ENCODE measurements around the gene WDR20.
"Not testable (repeated sequence)": the region's sequence is repeated elsewhere in the genome, so short reads cannot be mapped to it uniquely, and the experiment has no call there.

The WDR20 gene

DNA sequence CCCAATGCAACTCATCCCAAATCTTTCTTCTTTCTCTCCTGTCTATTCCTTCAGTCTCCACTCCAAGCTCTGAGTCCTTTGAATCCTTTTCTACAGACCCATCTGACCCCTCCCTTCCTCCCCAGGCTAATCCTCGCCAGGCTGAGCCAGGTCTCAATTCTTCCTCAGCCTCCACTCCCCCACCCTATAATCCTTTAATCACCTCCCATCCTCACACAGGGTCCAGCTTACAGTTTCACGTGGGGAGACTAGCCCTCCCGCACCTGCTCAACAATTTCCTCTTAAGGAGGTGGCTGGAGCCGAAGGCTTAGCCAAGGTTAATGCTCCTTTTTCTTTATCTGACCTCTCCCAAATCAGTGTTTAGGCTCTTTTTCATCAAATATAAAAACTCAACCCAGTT is 101.5 kb downstream of the WDR20 start:
- DNase-seq: no peak

DNA sequence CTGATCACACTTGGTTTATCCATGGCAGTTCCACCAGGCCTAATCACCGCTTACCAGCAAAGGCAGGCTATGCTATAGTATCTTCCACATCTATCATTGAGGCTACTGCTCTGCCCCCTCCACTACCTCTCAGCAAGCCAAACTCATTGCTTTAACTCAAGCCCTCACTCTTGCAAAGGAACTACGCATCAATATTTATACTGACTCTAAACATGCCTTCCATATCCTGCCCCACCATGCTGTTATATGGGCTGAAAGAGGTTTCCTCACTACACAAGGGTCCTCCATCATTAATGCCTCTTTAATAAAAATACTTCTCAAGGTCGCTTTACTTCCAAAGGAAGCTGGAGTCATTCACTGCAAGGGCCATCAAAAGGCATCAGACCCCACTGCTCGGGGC is 104.1 kb downstream of the WDR20 start:
- not testable (repeated sequence) for DNase-seq

DNA sequence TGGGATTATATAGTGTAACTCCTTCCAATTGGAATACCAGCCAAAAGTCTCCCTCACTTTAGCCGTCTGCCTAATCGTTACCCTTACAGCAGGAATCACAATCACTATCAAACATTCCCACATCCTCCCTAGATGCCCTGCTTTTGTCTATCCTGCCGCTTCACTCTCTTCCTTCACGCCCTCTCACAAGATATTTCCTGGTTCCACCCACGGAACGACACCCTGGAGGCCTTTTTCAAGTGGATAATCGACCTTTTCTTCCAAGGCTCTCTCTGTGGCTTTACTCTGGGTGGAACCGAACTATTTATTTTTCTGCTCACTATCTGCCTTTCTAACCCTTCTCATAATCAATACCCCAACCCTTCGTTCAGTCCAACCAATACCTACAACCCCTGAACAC is 106.4 kb downstream of the WDR20 start:
- DNase-seq: no peak

DNA sequence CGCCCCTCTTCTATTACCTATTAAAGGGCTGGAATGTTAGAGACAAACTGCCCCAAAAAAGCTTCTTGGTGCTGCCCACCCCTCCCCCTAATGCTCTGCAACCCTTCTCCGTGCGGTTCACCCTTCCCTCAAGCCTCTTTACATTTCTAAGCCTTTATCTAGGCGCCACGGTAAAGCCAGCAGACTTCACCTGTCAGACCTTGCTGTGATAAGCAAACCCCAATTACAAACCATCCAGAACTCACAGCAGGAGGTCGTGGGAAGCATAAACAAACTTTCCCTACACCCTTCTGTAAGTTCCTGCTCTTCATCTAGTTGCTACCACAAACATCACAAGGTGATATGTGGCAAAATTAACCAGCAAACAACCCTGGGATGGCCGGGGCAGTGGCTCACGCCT is 108.4 kb downstream of the WDR20 start:
- DNase-seq: no peak

DNA sequence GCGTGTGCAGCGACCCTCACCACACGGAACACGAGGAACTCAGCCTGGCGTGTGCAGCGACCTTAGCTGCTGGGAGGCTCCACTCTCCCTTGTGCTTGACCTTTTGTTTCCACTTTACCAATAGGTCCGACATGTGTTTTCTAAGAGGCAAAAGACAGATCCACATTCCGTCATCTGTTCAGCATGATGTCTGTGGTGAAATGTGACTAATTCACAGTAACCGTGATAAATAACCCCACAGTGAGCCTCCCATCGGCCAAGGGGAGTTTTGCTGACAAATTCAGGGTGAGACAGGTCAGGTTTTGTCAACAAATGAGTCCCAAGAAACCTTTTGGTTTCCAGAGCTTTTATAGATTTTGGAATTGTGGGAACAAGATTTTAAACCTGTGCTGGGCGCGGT is 109.3 kb downstream of the WDR20 start:
- DNase-seq: no peak

DNA sequence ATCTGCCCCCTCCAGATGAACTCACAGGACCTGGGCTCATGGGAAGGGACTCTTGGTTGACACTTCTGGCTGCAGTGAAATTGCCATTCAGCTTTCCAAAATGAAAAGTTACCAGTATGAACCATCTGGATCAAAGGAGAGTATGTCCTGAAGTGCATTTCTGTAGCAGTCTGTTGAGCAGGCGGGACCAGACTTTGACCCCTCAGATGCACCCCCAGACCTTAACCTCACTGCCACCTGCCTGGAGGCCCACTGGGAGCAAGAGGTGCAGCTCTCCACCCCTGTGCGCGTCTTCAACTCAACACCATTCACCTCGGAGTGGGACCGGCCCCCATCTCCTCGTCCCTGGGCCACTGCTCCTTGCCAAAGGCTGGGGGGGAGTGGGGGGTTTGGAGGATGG is 110.3 kb downstream of the WDR20 start:
- DNase-seq: no peak

DNA sequence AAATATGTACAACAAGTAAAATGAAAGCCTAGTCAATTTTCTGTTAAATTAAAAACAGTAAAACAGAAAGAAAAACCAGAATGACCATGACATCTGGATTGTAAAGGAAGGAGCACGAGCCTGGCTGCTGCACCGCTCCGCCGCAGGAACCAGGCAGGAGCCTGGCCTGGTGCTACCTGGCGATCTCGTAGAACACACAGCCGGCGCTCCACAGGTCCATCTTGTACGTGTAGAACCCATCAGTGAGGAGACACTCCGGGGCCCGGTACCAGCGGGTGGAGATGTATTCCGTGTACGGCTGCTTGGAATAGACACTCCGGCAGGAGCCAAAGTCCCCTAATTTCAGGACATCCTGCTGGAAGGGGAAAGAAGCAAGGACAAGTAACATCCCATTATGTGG is 110.9 kb downstream of the WDR20 start:
- DNase-seq: no peak

DNA sequence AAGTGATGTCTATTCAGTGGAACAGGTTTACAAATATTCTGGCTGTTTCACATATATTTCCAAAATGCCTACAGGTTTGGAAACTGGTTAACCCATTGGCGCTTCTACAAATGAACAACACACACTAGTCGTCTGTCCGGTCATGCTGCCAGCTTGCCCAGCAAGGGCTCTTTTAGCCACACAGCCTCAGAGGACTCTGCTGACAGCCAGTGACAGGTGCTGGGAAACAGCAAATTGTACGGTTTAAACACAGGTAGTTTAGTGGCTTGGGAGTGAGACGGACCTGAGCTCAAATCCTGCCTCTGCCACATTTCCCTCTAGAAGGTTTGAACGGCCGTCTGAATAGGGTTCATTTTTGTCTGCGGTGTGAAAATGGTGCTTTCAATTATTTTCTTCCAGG is 111.5 kb downstream of the WDR20 start:
- DNase-seq: no peak

DNA sequence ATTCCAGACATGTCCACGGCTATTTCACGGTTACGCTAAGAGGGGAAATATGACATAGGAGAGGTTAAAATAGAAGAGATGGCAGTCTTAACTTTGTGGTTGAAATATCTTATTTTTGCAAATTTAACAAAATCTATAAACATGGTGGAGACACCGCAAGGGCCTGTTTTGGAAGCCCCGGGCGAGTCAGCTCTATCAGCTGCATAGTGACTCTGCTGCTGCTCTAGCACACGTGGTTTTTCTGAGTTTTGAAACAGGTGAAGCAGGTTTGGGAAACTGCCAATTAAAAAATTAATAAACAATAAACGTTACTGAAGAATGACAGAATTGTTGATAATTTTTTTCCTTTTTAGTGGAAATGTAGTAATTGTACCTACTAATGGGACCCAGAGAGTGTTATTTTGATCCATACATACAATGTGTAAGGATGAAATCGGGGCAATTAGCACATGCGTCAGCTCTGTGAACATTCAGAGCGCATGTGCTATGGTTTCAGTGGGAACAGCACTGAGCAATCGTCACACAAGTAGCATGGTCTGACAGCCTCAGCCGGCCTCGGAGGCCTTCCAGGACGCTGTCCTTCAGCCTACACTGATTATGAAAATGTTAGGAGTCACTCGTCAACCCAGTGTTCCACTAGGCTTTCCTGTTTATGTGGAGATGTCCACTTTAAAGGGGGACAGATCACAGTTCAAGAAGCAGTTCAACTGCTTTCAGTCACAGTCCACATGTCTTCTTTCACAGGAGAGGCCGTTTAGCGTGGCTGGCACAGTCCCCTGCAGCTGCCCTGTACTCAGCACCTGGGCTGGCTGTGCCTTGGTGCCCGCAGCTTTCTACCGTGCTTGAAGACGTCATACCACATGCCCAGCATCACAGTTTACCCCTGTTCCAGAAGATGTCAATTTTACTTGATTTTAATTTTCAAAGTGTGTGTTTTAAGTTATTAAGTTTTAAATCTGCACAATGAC is 113.4 kb downstream of the WDR20 start:
- DNase-seq: no peak

DNA sequence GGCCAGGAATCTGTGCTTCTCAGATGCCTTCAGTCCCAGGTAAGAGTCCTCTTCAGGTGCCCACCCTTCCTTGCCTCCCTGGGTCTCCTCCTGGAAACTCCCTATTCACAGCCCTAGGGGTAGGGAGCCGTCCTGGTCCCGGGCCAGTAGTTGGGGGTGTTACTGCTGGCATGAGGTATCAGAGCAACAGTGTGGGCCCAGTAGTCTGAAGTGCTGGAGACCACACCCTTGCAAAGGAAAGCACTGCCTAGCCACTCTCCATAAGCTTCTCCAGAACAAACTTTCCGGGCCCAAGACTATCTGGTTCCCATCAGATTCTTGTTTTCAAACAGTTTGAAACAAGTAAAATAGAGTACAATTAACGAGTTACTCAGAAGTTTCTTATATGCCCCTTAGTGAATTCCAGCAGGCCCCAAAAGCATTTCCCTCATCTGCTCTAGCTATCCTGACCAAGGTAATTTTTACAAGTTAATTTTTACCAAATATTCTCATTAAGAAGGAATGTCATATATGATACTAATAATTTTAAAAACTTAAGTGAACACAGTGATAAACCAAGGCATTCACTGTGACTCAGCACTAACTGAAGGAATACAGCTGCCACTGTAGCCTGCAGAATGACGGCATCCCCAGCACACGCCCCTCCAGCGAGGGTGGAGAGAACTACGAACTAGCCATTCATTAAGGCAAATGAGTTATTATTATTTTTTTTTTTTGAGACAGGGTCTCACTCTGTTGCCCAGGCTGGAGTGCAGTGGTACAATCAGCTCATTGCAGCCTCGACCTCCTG is 115.9 kb downstream of the WDR20 start:
- no peak for DNase-seq

DNA sequence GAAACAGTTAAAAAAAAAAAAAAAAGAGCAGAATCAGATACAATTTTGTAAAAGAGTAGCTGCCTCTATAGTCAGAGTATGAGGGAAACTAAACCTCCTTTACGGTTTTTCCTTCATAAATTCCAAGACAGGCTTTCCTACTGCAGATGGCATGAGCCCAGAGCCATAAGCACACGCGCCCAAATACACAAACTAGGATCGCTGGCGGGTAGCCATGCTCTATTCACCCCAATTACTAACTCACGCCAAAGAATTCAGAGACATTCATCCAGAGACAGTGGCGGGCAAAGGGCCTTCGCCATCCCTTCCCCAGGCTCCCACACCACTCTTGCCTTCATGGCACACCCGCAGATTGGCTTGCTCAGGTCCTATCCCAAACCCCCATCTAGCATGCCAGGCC is 117.0 kb downstream of the WDR20 start:
- DNase-seq: no peak

DNA sequence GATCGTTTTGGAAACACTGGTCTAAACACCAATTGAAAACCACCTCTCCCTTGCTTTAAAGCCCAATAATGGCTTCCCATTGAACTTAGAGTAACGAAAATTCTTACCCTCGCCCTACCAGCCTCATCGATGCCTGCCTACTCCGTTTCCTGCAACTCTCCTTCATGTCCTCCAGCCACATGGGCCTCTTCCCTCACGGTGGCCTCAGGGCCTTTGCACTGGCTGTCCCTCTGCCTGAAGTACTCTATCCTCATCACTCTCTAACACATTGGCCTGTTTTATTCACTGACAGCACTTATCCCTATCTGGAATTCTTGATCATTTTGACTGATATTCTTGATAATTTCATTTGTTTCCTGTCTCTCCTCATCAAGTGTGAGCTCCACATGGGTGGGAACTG is 118.4 kb downstream of the WDR20 start:
- DNase-seq: no peak
